K562 (cell line): ENCODE data around the gene FRMPD1.

Experiments used
- POLR2A ChIP-seq: fragments of 450-650 bp; conservative IDR thresholded peaks from 2 replicates; pipeline ENCODE4 v1.6.1; 2016
- POLR2AphosphoS5 ChIP-seq: IDR thresholded peaks from 2 replicates; pipeline ENCODE4 v1.6.1; 2011; ENCODE audit warnings: mild to moderate bottlenecking, low read depth, low read length, moderate library complexity; ENCODE audit not compliant: control insufficient read depth, insufficient read depth
- SPI1 ChIP-seq: IDR thresholded peaks from 2 replicates; pipeline ENCODE4 v1.6.1; 2011; ENCODE audit warnings: low read depth, low read length, control low read depth, borderline replicate concordance
- TF ChIP-seq, protein P1 (sequence below), 2 experiments: IDR thresholded peaks in 1 of 2; conservative IDR thresholded peaks in 1 of 2; 2 replicates each; pipeline ENCODE4 v1.6.1; 2016; ENCODE audit warnings: low read depth in 2 of 2, mild to moderate bottlenecking in 1 of 2, missing compliant biosample characterization in 1 of 2, missing genetic modification characterization in 1 of 2, moderate library complexity in 1 of 2

GRCh38 chr9:37619806-37620205, 30.9 kb upstream of the FRMPD1 start:
- TF ChIP-seq POLR2AphosphoS5 (no peak), POLR2A (no peak), SPI1 (no peak)
- TF ChIP-seq, protein P1, sequence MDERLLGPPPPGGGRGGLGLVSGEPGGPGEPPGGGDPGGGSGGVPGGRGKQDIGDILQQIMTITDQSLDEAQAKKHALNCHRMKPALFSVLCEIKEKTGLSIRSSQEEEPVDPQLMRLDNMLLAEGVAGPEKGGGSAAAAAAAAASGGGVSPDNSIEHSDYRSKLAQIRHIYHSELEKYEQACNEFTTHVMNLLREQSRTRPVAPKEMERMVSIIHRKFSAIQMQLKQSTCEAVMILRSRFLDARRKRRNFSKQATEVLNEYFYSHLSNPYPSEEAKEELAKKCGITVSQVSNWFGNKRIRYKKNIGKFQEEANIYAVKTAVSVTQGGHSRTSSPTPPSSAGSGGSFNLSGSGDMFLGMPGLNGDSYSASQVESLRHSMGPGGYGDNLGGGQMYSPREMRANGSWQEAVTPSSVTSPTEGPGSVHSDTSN (CRISPR knock-in tag; IDR thresholded peaks at IDR 0.05; ENCODE audit: low read depth), result no peak
- TF ChIP-seq, protein P1 (tag; conservative IDR thresholded peaks at IDR 0.05; ENCODE audit: low read depth), result no peak
